Left ventricle myocardium inferior (tissue), 1 donor: ENCODE data around the gene THSD7B. TPM values are rescaled to one million over a fixed set of nuclear protein-coding genes. Genes with fewer than 3 reads are reported as not detected.

Experiments used
- DNase-seq: peaks from one replicate; pipeline ENCODE4 v3.0.0-alpha.2; 2020
- H3K27ac ChIP-seq: fragments of 200-600 bp; replicated peaks from 2 replicates; pipeline ENCODE4 v1.8.0; 2021
- H3K27me3 ChIP-seq: fragments of 200-600 bp; 2 replicates; pipeline ENCODE4 v1.8.0; 2021; ENCODE audit warnings: low read depth
- H3K36me3 ChIP-seq: fragments of 200-600 bp; 2 replicates; pipeline ENCODE4 v1.8.0; 2021
- H3K4me1 ChIP-seq: fragments of 200-600 bp; 2 replicates; pipeline ENCODE4 v1.8.0; 2021
- H3K4me3 ChIP-seq: fragments of 200-600 bp; 2 replicates; pipeline ENCODE4 v1.8.0; 2021; ENCODE audit warnings: mild to moderate bottlenecking, moderate library complexity
- H3K9me3 ChIP-seq: fragments of 200-600 bp; replicated peaks from 2 replicates; pipeline ENCODE4 v1.8.0; 2021
- CTCF ChIP-seq: fragments of 200-600 bp; IDR thresholded peaks from 2 replicates; pipeline ENCODE4 v1.8.0; 2021; ENCODE audit warnings: antibody characterized with exemption, mild to moderate bottlenecking, borderline replicate concordance
- intact Hi-C: fragments of 100-400 bp; cut with micrococcal nuclease; formaldehyde crosslinking; loops from one replicate; pipeline ENCODE4 v1.11.0; 2022
- total RNA-seq: library from RNA; stranded (reverse); fragmentation: NEBNext Ultra II Directional; extraction: Animal tissue kit (Norgen Biotek cat#: 25700); gene quantifications from one replicate; pipeline ENCODE4 v1.2.1, GENCODE V29; 2021
- donor health status: DM: no; HTN: yes; CAD: no; lungs with severe emphysema.

Gene THSD7B
- total RNA-seq, 1 donor from 2014 or later, result 0.22 TPM

DNA sequence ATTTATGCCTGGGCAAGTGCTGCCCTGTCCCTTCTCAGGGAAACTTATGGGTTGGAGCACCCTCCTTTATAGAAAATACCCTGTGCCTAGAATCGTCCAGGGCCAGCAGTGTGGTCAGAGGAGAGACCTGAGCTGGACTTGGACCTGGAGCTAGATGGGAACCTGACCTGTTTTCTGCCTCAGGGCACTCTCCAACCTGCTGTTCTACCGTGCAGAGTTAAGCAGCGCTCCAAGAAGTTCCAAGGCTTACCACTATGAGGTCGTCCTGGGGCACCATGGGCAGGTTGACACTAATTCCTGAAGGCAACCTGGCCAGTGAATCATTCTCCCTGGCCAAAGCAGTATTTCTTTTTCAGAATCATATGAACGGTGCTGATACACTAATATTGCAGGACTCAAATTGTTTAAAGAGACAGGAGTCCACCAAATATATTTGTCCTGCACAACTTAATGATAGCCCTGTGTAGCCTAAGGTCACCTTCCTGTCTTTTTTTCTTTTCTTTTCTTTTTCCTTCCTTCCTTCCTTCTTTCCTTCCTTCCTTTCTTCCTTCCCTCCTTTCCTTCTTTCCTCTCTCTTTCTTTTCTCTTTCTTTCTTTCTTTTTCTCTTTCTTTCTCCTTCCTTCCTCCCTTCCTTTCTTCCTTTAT, 743.5 kb downstream of the THSD7B start:
- Histone ChIP-seq H3K4me3 (no peak overlapping the region), H3K27me3 (no peaks in the 10 kb centered on the region), H3K4me1 (no peaks in the 10 kb centered on the region), H3K9me3 (no peaks in the 10 kb centered on the region), H3K27ac (no peak overlapping the region), H3K36me3 (no peaks in the 10 kb centered on the region)
- no peak for DNase-seq
- intact Hi-C loops, result no loop called here
- TF ChIP-seq CTCF, result no peak

GRCh38 chr2:137511526-137511925, 746.2 kb downstream of the THSD7B start:
- Histone ChIP-seq H3K27ac (no peak overlapping the region), H3K4me1 (no peaks in the 10 kb centered on the region), H3K9me3 (peaks cover 13% of the 10 kb centered on the region), H3K27me3 (no peaks in the 10 kb centered on the region), H3K36me3 (no peaks in the 10 kb centered on the region), H3K4me3 (no peak overlapping the region)
- intact Hi-C loops, result no loop called here
- DNase-seq, result no peak
- no peak for TF ChIP-seq CTCF

DNA sequence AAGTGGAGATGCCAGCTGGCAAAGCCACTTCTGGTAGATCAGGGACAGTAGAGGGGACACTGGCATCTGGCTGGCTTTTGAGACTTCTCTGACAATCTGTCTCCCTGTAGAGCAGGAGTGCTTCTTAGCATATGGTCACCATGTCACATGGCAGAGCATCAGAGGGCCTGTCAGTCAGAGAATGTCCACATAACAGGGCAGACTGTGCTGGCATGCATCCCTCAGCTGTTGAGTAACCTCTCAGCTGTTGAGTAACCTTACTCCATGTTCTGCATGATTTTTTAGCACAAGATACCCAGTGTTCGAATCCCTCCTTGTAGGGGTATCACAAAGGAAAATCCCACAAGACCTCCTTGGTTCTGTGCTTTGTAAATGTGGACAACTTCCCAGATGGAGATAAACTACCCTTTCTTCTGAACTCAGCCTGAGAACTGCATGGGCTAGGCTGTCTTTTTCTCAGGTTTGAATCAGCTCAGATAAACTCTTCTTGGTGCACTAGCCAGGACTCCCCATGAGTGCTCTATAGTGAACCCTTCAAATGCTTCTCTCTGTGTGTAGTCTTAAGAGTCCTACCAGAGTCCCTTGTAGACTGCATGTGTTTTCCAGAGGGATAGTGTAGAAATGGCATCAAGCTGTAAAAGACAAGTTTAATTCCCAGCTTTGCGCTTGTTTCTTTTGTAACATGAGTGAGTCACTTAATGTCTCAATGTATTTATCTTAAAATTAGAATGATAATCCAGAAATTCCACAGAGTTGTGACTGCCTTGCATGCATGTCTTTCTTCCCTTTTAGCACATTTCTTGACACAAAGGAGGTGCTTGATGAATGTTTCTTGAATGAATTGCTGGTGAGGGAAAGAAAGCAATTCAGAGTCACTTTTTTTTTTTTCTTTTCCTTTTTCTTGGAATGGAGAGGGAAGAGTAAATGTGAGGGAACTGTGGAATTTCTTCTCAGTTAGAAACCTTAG, 756.6 kb downstream of the THSD7B start:
- no peak for TF ChIP-seq CTCF
- Histone ChIP-seq H3K9me3 (no peaks in the 10 kb centered on the region), H3K4me3 (no peak overlapping the region), H3K36me3 (no peaks in the 10 kb centered on the region), H3K27ac (no peak overlapping the region), H3K4me1 (no peaks in the 10 kb centered on the region), H3K27me3 (no peaks in the 10 kb centered on the region)
- no peak for DNase-seq
- intact Hi-C loops, result no loop called here

- Histone ChIP-seq H3K4me3 (no peak overlapping the region), H3K4me1 (no peaks in the 10 kb centered on the region), H3K27ac (no peak overlapping the region), H3K27me3 (no peaks in the 10 kb centered on the region), H3K9me3 (no peaks in the 10 kb centered on the region), H3K36me3 (no peaks in the 10 kb centered on the region)
- intact Hi-C loops, result no loop called here
- DNase-seq, result no peak
- no peak for TF ChIP-seq CTCF
Observed at GRCh38 chr2:137522620-137523011, 757.3 kb downstream of the THSD7B start.

DNA sequence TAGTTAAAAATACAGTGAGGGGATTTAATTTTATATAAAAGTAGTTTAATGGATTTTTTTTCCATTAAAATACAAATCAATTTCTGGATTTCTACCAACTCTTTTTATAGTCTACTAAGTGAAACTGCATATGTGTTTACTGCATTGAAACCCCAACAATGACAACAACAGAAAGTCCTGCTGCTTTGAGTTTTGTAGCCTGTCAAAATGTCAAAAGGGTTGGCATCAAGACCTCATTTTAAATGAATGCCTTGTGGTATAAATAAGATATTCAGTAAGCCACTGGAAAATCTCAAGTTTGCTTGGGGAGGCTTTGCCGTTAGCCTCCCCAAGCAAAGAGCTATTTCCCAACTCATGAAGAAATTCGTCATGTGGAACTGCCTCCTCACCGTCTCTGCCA, 758.6 kb downstream of the THSD7B start:
- no peak for DNase-seq
- Histone ChIP-seq H3K4me1 (no peaks in the 10 kb centered on the region), H3K27me3 (no peaks in the 10 kb centered on the region), H3K4me3 (no peak overlapping the region), H3K9me3 (no peaks in the 10 kb centered on the region), H3K27ac (no peak overlapping the region), H3K36me3 (no peaks in the 10 kb centered on the region)
- intact Hi-C loops, result no loop called here
- TF ChIP-seq CTCF, result no peak
